Measurements from ENCODE around the gene MED16.
"Not testable (repeated sequence)": the region's sequence is repeated elsewhere in the genome, so short reads cannot be mapped to it uniquely, and the experiment has no call there.

MED16 gene

DNA sequence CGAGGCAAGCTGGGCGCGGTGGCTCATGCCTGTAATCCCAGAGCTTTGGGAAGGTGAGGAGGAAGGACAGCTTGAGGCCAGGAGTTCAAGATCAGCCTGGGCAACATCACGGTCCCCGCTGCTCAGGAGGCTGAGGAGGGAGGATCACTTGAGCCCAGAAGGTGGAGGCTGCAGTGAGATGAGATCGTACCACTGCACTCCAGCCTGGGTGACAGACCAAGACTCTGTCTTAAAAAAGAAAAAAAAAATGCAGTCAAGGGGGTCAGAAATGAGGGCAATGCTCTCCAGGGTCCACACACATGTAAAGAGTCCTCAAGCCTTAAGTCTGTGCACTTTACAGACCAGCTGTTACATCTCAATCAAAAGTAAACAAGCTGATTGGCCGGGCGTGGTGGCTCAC is 11.6 kb upstream of the MED16 start:
- no peak for DNase-seq

DNA sequence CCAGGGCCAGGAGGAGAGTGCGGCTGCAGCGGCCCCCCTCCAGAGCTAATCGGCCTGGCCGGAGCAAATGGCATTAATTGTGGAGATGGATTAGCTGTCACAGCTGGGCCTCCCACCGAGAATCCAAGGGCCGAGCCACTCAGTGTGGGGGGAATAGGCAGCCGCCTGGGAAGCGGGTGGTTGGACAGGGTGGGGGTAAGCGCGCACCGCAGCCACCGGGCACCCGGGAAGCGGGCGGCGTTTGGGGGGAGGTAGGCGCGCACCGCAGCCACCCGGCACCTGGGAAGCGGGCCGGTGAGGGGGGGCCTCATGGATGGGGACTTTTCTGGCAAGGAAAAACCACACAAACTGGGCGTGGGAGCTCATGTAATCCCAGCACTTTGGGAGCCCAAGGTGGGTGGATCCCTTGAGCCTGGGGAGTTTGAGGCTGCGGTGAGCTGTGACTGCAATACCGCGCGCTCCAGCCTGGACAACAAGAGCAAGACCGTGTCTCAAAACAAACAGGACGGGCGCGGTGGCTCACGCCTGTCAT is 10.3 kb upstream of the MED16 start:
- peak; percentile 48 for DNase-seq

DNA sequence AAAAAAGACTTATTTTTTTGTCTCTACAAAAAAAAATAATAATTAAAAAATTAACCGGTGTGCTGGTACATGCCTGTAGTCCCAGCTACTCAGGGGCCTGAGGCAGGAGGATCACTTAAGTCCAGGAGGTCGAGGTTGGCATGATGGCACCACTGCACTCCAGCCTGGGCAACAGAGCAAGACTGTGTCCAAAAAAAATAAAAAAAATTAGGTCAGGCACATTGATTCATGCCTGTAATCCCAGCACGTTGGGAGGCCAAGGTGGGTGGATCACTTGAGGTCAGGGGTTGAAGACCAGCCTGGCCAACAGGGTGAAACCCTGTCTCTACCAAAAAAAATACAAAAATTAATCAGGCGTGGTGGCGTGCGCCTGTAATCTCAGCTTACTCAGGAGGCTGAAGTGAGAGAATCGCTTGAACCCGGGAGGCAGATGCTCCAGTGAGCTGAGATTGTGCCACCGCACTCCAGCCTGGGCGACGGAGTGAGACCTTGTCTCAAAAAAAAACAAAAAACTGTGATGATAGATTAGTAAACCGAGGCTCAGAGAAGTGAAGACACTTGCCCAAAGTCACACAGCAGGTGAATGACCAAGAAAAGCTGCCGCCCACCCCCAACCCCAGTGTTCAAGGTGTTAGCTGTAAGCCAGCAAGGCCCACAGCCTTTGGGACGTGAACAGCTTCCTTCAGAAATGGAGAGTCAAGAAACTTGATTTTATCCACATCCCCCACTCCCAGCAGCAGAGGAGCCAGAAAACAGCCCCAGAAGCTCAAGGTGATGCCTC is 9.6 kb upstream of the MED16 start:
- DNase-seq, result no peak

DNA sequence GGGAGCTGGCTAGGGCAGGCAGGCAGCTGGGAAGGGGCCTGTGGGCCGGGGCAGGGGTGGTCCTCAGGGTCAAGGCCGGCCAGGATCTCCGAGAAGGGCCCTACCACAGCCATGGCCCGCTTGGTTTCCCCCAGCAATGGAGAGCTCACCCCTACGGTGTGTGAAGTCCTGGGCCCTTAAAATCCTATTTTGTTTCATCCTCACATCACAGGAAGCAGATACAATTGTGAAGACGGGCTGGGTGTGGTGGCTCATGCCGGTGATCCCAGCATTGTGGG is 9.0 kb upstream of the MED16 start:
- no peak for DNase-seq

DNA sequence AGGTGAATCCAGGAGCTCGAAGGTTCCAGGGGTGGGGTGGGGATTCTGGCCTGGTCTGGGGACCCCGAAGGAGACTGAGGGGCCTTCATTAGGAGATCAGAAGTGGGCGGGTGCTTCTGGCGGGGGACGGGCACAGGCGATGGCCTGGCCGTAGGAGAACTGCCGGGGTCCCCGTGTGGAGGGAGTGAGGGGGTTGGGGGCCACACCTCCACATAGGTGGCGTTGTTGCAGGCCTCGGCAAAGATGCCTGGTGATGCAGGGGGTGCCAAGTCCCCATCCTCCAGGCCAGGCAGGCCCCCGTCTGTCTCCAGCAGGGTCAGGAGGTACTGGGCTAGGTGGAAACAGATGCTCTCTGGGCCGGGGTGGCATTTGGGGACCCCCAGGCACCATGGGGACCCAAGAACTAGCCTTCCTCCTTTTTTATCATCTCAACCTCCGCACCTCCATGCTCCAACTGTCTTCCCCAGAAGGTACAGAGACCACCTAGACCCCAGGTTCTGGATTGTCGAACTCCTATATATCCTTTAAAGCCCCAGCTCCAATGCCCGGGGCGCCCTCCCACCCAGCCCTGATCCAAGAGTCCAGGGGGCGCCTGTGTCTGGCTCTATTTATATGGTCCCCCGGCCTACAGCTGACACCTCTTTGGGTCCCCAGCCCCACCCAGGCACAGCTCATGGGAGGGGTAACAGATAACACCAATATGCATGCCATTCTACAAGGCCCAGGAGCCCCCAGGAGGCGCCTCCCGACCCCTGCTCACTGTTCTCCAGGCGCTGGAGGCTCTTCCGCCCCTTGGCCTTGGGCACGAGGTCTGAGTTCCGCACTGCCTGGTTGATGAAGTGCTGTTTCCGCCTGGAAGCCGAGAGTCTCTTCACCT is 8.5 kb upstream of the MED16 start:
- no peak for DNase-seq

DNA sequence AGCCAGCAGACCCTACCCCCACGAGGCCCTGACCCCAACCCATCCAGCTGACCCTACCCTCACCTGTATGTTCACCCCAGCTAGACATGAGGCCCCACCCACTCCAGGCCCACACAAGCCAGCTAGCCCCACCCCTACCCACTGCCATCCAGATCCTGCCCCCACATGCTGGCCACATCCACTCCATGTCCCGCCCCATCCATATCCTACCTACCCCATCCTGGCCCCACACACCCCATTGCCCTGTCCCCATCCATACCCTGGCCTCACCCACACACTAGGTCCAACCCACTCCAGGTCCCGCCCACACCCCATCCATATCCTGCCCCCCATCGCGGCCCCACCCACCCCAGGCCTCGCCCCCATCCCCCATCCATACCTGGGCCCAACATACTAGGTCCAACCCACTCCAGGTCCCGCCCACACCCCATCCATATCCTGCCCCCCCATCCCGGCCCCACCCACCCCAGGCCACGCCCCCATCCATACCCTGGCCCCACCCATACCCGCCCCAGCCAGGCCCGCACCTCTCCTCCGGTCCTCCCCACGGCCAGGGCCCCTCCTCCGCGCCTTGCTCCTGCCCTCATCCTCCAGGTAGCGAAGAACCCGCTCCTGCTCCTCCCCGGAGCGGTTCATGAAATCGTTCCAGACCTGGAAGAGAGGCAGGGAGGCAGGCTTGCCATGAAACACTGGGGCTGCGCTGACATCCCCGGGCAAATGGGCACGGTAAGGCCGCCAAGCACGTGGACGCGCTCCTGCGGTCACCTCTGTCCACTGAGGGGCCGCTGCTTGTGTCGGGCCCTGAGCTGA is 7.5 kb upstream of the MED16 start:
- DNase-seq, result no peak

DNA sequence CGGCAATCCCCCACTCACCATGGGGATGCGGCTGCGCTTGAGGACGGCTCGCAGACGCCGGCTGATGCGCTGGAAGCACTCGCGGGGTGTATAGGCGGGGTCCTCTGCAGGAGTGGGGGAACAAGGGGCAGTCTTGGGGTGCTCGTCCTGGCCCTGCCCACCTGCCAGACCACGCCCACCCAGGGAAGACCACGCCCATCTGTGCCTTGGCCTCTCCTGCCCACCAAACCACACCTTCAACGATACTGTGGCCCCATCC is 7.0 kb upstream of the MED16 start:
- no peak for DNase-seq

DNA sequence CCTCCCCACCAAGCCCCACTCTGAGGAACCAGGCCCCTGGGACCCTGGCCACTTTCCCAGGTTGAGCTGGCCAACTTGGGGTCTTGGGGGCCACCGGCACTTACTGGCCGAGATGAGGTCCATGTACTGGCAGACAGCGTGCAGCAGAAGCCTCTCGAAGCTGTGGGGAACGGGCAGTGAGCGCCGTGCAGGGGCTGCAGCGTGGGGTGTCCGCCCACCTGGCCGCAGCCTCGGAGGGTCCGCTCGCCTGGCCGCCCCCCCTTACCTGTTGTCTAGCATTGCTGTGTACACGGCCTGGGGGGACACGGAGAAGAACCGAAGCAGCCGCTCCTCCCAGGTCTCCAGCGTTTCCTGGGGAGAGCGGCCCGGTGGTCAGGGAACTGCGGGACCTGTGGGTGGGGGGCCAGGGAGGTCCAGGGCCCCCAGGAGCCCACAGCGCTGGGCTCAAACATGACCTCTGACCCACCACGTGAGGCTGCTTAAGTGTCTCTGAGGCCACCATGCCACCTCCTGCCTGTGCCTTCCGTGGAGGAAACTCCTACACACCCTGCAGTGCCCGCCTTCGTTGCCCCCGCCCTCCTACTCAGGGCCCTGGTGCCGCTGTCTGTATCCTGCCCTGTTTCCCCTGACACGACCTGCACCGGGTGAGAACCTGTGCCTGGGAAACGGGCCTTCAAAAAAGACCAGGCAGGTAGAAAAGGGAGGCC is 6.5 kb upstream of the MED16 start:
- no peak for DNase-seq

DNA sequence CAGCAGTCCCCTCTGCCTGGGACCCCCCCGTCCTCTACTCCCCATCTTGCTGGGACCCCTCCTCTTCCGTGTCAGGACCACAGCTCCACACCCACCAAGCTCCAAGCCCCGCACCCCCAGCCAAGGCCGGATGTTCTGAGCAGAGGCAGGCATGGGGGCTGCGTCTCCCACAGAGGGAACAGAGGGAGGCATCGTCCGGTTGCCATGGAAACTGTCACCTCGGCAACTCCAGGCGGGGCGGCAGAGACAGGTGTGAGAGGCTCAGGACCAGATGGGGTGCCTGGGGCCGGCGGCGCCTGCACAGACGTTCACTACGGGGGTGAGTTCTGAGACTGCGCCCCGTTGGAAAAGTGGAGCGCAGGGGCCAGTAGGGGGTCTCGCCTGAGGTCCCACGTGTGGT is 5.7 kb upstream of the MED16 start:
- DNase-seq, result no peak

DNA sequence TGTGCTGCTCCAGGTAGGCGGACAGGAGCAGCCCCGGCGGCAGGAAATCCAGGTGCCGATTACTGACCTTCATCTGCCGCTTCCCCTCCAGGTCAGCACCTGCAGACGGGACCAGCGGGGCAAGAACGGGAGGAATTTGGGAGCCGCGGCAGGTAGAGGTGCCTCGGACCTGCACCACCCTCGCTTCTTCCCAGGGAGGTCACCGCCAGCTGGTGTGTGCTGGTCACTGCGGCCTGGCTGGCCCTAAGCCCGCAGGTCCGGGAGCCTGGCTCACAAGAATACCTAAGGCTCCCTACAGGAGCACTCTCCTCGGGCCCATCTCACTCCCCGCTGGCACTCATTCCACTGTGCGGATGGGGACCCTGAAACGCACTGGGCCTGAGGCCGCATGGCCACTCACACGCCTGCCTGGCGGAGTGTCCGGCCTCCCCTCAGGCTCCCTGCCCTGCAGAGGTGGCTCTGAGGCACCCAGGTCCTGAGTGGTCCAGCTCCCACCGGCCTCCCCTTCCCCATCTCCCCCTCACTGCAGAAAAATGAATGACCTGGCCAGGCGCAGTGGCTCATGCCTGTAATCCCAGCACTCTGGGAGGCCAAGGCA is 4.6 kb upstream of the MED16 start:
- no peak for DNase-seq

DNA sequence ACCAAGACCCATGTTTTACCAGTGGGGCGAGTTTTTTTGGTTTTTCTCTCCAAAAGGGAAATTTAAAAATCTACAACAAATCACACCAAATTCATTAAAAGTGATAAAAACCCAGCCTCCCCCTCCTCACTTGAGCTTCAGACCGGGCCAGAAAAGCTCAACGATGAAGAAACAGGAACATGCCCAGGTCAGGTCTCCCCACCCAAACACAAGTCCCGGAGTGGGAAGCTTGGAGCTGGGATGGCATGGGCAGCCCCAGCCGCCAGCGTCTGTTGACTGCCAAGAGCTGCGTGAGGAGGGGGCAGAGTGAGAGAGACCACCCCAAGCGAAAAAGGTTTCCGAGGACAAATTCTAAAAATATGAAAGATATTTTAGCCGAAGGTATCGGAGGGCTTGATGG is 4.0 kb upstream of the MED16 start:
- DNase-seq, result no peak

DNA sequence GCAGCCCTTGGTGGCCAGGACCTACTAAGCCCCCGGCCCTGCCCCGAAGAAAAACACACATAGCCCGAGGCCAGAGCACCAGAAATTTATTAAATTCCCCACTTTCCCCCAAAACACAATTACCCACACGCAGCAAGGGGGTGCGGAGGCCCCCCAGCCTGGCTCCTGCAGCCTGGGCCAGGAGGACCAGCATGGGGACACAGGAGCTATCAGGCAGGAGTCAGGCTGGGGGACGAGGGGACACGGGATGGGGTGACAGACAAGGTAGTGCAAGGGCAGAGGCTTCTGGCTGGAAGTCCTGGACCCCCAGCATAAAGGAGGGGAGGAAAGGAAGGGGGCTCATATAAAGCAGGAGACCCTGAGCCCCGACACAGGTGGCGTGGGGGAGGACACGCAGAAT is 3.4 kb upstream of the MED16 start:
- no peak for DNase-seq

DNA sequence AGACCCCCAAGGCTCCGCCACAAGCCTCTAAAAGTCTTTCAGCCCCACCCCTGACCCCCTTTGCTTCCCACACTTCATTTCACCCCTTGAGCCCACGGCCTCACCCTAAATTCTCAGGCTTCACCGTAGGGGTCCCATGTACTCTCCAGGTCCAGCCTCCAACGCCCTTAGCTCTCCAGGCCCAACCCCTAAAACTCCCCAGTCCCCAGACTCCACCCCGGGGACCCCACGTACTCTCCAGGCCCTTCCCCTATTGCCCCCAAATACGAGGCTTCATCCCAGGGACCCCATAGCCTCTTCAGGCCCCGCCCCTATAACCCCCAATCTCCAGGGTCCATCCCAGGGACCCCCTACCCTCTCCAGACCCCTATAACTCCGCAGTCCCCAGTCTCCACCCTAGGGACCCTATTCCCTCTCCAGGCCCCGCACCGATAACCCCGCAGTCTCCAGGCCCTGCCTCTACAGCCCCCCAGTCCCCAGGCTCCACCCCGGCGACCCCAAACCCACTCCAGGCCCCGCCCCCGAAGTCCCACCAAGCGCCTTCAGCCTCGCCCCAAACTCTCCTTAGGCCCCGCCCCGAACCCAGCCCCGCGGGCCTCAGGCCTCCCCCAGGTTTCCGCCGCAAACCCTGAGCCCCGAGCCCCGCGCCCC is 619 bp downstream of the MED16 start:
- no peak for DNase-seq

DNA sequence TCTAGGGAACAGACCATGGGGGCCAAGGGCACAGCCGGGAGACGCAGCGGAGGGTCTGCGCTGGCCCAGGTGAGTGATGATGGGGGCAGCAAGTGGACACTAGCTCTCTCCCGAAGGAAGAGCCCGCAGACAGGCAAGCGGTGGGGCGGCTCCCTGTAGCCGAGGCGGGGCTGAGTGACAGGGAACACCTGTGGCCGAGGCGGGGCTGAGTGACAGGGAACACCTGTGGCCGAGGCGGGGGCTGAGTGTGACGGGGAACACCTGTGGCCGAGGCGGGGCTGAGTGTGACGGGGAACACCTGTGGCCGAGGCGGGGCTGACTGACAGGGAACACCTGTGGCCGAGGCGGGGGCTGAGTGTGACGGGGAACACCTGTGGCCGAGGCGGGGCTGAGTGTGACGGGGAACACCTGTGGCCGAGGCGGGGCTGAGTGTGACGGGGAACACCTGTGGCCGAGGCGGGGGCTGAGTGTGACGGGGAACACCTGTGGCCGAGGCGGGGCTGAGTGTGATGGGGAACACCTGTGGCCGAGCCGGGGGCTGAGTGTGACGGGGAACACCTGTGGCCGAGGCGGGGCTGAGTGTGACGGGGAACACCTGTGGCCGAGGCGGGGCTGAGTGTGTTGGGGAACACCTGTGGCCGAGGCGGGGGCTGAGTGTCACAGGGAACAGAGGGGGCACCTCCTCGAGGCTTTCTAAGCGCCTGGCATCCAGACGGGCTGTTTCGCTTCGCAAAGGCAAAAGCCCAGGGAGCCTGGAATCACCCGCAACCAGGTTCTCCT is 1.4 kb downstream of the MED16 start:
- DNase-seq, result not testable (repeated sequence)

DNA sequence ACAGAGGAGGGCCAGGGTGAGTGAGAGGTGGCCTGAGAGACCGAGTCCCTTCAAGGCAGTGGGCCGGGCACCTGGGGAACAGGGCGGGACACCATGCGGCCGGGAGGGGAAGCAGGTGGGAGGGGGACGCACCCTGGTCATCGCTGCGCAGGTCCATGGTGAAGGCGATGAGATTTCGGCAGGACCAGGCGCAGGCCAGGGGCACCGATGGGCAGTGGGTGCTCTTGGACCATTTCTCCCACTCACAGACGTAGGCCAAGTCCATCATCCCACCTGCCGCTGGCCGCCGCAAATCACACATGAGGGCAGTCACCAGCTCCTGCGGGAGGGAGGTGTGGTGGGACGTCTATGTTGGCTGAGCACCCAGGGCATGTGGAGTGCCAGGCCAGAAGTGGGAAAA is 2.2 kb downstream of the MED16 start:
- DNase-seq, result no peak

DNA sequence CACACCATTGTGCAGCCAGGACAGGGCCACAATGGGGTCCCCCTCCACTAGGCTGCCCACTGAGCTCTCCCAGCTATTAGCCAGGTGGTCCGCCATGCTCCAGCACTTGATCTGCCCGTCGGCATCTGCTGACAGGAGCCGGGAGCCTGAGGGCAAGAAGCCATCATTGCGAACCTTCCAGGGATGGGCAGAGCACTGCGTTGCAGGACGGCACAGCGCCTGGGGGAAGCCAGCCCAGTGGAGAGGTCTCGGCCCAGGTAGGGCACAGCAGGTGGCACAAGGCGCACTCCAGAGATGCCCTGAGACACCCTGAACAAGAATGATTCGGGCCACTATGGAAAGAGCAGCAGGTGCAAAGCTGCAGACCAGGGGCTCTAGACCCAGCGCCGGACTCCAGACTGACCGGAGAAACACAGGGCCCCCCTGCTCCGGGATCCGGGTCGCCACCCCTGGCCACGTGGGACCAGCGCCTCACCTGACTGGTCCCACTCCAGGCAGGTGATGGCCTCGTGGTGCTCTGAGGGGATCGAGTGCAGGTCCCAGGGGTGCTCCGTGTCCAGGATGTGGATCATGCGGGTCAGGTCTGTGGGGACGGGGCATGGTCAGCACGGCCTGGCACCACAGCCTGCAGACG is 3.2 kb downstream of the MED16 start:
- DNase-seq, result no peak

DNA sequence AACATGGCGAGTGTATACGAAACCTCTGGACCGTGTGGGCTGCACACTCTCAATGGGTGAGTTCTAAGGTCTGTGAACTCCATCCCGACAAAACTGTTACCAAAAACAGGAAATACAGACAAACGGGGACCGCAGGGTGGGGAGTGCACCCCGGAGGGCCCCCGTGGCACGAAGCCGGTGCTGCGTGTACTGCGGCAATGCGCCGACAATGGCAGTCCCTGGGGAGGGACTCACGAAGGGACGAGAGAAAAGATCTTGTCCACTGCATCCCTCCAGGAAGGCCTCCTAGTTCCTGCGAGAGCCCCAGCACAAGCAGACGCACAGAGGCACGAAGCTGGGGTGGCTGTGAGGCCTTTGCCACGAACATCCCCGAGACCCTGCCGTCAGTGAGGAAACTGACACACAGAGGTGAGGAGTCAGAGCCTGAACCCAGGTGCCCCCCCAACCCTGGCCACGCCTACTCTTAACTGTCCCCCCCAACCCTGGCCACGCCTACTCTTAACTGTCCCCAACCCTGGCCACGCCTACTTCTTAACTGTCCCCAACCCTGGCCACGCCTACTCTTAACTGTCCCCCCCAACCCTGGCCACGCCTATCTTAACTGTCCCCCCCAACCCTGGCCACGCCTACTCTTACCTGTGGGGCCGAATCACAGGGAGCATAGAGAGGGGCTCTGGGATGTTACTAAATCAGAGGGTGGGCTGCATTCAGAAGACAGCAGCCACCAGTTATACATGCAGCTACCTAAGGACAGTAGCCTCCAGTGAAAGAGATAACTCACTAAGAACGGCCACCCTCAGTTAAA is 4.2 kb downstream of the MED16 start:
- no peak for DNase-seq

DNA sequence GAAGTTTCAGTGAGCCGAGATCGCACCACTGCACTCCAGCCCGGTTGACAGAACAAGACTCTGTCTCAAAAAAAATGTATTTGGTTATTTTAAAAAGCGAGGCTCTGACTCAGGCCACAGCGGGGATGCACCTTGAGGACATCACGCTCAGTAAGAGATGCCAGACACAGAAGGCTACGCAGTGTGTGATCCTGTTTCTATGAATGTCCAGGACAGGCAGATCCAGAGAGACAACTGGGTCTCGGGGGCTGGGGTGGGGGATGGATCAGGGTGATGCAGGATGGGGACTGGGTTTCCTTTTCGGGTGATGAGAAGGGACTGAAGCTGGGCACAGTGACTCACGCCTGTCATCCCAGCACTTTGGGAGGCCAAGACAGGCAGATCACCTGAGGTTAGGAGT is 5.4 kb downstream of the MED16 start:
- no peak for DNase-seq

DNA sequence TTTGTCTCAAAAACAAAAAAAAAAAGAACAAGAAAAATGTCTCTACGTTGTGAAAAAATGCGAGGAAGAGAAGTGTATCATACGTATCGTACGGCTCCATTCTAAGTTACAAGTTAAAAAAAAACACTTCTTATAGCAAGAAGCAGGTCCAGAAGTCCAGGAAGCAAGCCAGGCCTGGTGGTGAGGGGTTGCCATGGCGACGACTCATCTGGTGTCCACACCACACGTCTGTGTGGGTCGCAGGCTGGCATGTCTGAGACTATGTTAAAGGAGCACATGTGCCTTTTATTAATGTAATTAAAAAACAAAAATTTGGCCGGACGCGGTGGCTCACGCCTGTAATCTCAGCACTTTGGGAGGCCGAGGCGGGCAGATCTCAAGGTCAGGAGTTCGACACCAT is 5.9 kb downstream of the MED16 start:
- DNase-seq, result peak; percentile 62
